HEK293 (cell line): ENCODE results near the gene PDGFD.
A peak's percentile ranks its signal among the peaks of the same experiment; 100 is the strongest.

Source experiments
- CTCF ChIA-PET: fragments of 350-600 bp; formaldehyde crosslinking; extraction: SDS; loops from one replicate; lab custom pipeline; 2021; ENCODE audit warnings: antibody characterized with exemption; lab: Yijun Ruan, JAX
- POLR2A ChIA-PET: fragments of 300-600 bp; formaldehyde crosslinking; extraction: SDS; loops from one replicate; lab custom pipeline; 2020; ENCODE audit warnings: antibody characterized with exemption, inconsistent platforms; lab: Yijun Ruan, JAX
- H3K27ac ChIP-seq: fragments of 200-500 bp; sonication (Bioruptor generic); 2 replicates; pipeline ENCODE4 v1.5.1; 2014; ENCODE audit warnings: low read depth, low read length, control low read depth, inconsistent platforms; ENCODE audit errors: extremely low read depth
- H3K36me3 ChIP-seq, 2 experiments: fragments of 200-500 bp in 1 of 2; sonication (Bioruptor generic) in 1 of 2; 1 replicate in 1 of 2; 2 replicates in 1 of 2; pipeline ENCODE4 v1.5.1; 2014 to 2017; ENCODE audit warnings: inconsistent platforms in 2 of 2, low read length in 2 of 2; ENCODE audit not compliant: control insufficient read depth in 2 of 2, insufficient read depth in 1 of 2
- H3K4me1 ChIP-seq: fragments of 200-500 bp; sonication (Bioruptor generic); 2 replicates; pipeline ENCODE4 v1.5.1; 2014; ENCODE audit warnings: mild to moderate bottlenecking, low read length, inconsistent platforms; ENCODE audit not compliant: control insufficient read depth, insufficient read depth
- H3K4me3 ChIP-seq: 2 replicates; pipeline ENCODE4 v1.5.1; 2011; ENCODE audit warnings: low read depth, mild to moderate bottlenecking, control low read depth, low read length, moderate library complexity
- H3K9me3 ChIP-seq: fragments of 200-500 bp; sonication (Bioruptor generic); 2 replicates; pipeline ENCODE4 v1.5.1; 2014; ENCODE audit warnings: low read depth, low read length, inconsistent platforms; ENCODE audit not compliant: control insufficient read depth, insufficient read depth
- EGR2 ChIP-seq: fragments of 450-650 bp; formaldehyde crosslinking; IDR thresholded peaks from 2 replicates; pipeline ENCODE4 v1.5.1; 2016; ENCODE audit warnings: low read depth, missing biosample characterization, missing genetic modification characterization
- MZF1 ChIP-seq: fragments of 450-650 bp; formaldehyde crosslinking; IDR thresholded peaks from 2 replicates; pipeline ENCODE4 v1.5.1; 2017; ENCODE audit warnings: missing biosample characterization, missing genetic modification characterization, borderline replicate concordance
- WT1 ChIP-seq: fragments of 450-650 bp; formaldehyde crosslinking; IDR thresholded peaks from 2 replicates; pipeline ENCODE4 v1.5.1; 2016; ENCODE audit warnings: missing biosample characterization, missing genetic modification characterization
- ZNF10 ChIP-seq: fragments of 450-650 bp; formaldehyde crosslinking; IDR thresholded peaks from 2 replicates; pipeline ENCODE4 v1.5.1; 2017; ENCODE audit warnings: missing biosample characterization, missing genetic modification characterization
- ZNF16 ChIP-seq: fragments of 450-650 bp; formaldehyde crosslinking; IDR thresholded peaks from 2 replicates; pipeline ENCODE4 v1.5.1; 2016; ENCODE audit warnings: low read depth, missing biosample characterization, missing genetic modification characterization
- ZNF169 ChIP-seq: fragments of 450-650 bp; formaldehyde crosslinking; IDR thresholded peaks from 2 replicates; pipeline ENCODE4 v1.5.1; 2016; ENCODE audit warnings: missing biosample characterization, missing genetic modification characterization
- ZNF214 ChIP-seq: fragments of 450-650 bp; formaldehyde crosslinking; IDR thresholded peaks from 2 replicates; pipeline ENCODE4 v1.5.1; 2017; ENCODE audit warnings: missing biosample characterization, mild to moderate bottlenecking, missing genetic modification characterization, borderline replicate concordance
- ZNF324 ChIP-seq: fragments of 450-650 bp; formaldehyde crosslinking; IDR thresholded peaks from 2 replicates; pipeline ENCODE4 v1.5.1; 2016; ENCODE audit warnings: missing biosample characterization, missing genetic modification characterization
- ZNF558 ChIP-seq: fragments of 450-650 bp; formaldehyde crosslinking; IDR thresholded peaks from 2 replicates; pipeline ENCODE4 v1.5.1; 2016; ENCODE audit warnings: missing biosample characterization, missing genetic modification characterization
- ZNF596 ChIP-seq: fragments of 450-650 bp; IDR thresholded peaks from 2 replicates; pipeline ENCODE4 v1.5.0; 2018; ENCODE audit warnings: missing biosample characterization, mild to moderate bottlenecking, missing genetic modification characterization, moderate library complexity
- ZNF830 ChIP-seq: fragments of 450-650 bp; IDR thresholded peaks from 2 replicates; pipeline ENCODE4 v1.5.0; 2018; ENCODE audit warnings: missing biosample characterization, missing genetic modification characterization, low read depth, mild to moderate bottlenecking, moderate library complexity
- ZSCAN16 ChIP-seq: fragments of 450-650 bp; formaldehyde crosslinking; IDR thresholded peaks from 2 replicates; pipeline ENCODE4 v1.5.1; 2016; ENCODE audit warnings: missing biosample characterization, missing genetic modification characterization
- TF ChIP-seq, protein P1 (sequence below): fragments of 450-650 bp; formaldehyde crosslinking; IDR thresholded peaks from 2 replicates; pipeline ENCODE4 v1.5.1; 2016; ENCODE audit warnings: missing biosample characterization, missing genetic modification characterization, low read depth
- TF ChIP-seq, protein P2 (sequence below): fragments of 450-650 bp; formaldehyde crosslinking; IDR thresholded peaks from 2 replicates; pipeline ENCODE4 v1.5.1; 2016; ENCODE audit warnings: missing biosample characterization, missing genetic modification characterization
- TF ChIP-seq, protein P3 (sequence below): fragments of 450-650 bp; formaldehyde crosslinking; IDR thresholded peaks from 2 replicates; pipeline ENCODE4 v1.5.1; 2017; ENCODE audit warnings: missing biosample characterization, missing genetic modification characterization
- TF ChIP-seq, protein P4 (sequence below): fragments of 450-650 bp; formaldehyde crosslinking; IDR thresholded peaks from 2 replicates; pipeline ENCODE4 v1.5.1; 2017; ENCODE audit warnings: missing biosample characterization, missing genetic modification characterization
- TF ChIP-seq, protein P5 (sequence below): fragments of 450-650 bp; formaldehyde crosslinking; IDR thresholded peaks from 2 replicates; pipeline ENCODE4 v1.5.1; 2016; ENCODE audit warnings: missing biosample characterization, missing genetic modification characterization
- TF ChIP-seq, protein P6 (sequence below): fragments of 450-650 bp; formaldehyde crosslinking; IDR thresholded peaks from 2 replicates; pipeline ENCODE4 v1.5.1; 2017; ENCODE audit warnings: missing biosample characterization, missing genetic modification characterization

The PDGFD gene

DNA sequence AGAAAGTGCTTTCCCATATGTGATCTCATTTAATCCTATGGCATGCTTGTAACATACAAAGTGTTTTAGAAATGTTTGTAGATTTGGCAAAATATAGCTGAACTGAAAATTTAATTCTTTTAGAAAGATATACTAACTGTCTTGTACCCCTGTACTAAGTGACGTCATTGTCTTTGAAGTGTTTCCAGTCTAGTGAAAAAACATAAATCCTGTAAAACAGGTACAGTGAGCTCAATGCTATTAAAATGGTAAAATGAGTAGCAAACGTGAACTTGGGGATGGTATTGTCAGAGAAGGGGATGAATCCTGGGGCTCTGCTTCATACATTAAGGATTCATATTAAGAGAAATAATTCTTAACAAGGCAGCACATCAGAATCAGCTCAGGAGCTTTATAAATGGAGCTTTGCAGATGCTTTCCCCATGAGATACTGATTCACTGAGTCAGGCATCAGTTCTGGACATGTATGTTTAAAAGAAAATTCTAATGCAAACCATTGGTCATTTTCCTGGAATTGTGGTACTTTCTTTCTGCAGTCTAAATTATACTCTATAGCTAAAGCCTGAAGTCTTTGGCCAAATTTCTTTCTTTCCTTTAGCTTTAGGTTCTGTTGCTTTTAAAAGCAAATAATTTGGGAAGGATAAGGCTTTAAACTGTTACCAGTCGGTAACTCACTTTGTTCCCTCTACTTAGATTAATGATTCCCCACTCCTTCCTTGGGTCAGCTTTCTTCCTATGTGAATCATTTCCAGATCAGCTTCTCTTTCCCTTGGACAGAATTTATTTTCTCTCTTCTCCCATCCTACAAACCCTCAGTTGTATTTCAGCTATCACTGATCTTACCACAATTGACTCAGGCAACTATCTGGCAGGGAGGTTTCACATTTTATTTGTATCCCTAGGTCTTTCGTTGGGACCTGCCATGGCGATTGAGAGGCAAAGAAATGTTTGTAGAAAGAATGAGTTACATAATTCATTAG, 185.0 kb downstream of the PDGFD start:
- POLR2A ChIA-PET: no interaction called here
- Histone ChIP-seq H3K4me1 (no peaks in the 10 kb centered on the region), H3K9me3 (no peaks in the 10 kb centered on the region), H3K4me3 (no peak overlapping the region), H3K27ac (no peak overlapping the region), H3K36me3 (no peaks in the 10 kb centered on the region)
- TF ChIP-seq, protein P1, sequence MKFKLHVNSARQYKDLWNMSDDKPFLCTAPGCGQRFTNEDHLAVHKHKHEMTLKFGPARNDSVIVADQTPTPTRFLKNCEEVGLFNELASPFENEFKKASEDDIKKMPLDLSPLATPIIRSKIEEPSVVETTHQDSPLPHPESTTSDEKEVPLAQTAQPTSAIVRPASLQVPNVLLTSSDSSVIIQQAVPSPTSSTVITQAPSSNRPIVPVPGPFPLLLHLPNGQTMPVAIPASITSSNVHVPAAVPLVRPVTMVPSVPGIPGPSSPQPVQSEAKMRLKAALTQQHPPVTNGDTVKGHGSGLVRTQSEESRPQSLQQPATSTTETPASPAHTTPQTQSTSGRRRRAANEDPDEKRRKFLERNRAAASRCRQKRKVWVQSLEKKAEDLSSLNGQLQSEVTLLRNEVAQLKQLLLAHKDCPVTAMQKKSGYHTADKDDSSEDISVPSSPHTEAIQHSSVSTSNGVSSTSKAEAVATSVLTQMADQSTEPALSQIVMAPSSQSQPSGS (tag by site-specific recombination): 0 out of 2 replicates have a peak, but pooled peaks have one; percentile 21
- TF ChIP-seq ZNF214 (tag by site-specific recombination): no peak
- TF ChIP-seq, protein P2, sequence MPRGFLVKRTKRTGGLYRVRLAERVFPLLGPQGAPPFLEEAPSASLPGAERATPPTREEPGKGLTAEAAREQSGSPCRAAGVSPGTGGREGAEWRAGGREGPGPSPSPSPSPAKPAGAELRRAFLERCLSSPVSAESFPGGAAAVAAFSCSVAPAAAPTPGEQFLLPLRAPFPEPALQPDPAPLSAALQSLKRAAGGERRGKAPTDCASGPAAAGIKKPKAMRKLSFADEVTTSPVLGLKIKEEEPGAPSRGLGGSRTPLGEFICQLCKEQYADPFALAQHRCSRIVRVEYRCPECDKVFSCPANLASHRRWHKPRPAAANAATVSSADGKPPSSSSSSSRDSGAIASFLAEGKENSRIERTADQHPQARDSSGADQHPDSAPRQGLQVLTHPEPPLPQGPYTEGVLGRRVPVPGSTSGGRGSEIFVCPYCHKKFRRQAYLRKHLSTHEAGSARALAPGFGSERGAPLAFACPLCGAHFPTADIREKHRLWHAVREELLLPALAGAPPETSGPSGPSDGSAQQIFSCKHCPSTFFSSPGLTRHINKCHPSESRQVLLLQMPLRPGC: no peak
- TF ChIP-seq, protein P3, sequence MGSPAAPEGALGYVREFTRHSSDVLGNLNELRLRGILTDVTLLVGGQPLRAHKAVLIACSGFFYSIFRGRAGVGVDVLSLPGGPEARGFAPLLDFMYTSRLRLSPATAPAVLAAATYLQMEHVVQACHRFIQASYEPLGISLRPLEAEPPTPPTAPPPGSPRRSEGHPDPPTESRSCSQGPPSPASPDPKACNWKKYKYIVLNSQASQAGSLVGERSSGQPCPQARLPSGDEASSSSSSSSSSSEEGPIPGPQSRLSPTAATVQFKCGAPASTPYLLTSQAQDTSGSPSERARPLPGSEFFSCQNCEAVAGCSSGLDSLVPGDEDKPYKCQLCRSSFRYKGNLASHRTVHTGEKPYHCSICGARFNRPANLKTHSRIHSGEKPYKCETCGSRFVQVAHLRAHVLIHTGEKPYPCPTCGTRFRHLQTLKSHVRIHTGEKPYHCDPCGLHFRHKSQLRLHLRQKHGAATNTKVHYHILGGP: no peak
- CTCF ChIA-PET: no interaction called here

DNA sequence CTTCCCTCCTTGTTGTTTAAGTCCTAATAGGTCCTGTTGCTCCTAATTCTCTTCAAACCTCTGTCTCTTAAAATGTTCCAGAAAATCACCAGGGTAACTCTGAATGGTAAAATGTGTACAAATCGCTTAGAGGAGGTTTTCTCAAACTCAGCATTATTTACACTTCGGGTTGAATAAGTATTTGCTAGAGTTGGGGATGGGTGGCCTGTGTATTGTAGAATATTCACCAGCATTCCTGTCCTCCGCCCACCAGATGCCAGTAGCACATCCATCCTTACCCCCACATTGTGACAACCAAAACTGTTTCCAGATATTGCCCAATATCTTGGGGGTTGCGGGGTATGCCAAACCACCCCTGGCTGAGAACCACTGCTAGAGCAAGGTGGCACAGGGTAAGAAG, 191.9 kb downstream of the PDGFD start:
- Histone ChIP-seq H3K4me1 (no peaks in the 10 kb centered on the region), H3K27ac (no peak overlapping the region), H3K4me3 (no peak overlapping the region)
- POLR2A ChIA-PET: no interaction called here
- CTCF ChIA-PET: interaction anchor here (0.6 to 1.0 kb wide), 2 partner anchors 19 to 590 kb away, joined by 3 read pairs; no protein-coding TSS in a partner anchor
- TF ChIP-seq WT1 (tag by site-specific recombination) (no peak), ZNF558 (no peak), MZF1 (tag by site-specific recombination) (no peak), ZNF10 (no peak)
- TF ChIP-seq, all 188 proteins: peak for 0
- Histone ChIP-seq H3K9me3 (no peaks in the 10 kb centered on the region), H3K36me3 (no peaks in the 10 kb centered on the region)

DNA sequence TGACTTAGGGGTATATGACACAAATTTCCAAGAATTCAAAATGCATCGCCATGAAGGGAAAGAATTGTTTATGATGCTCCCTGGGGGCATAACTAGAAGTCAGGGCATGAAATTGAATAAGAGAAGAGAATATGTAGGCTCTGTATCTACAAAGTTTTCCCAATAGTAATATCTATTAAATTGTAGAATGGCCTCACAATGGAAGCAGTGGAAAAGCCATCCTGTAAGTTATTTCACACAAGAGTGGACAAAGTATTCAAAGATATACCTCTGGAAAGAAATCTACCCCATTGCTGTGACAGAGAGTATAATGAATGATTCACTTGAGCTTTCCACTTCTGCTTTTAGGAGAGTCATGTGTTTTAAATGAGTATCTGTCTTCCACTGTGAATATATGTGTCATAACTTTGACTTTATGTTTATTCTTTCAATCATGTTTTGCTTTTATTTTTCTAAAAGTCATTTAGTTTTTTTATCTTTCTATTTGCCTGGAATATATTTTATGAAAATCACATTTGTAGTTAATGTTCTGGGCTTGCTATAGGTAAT, 193.2 kb downstream of the PDGFD start:
- Histone ChIP-seq H3K4me3 (no peak overlapping the region), H3K9me3 (no peaks in the 10 kb centered on the region), H3K36me3 (no peaks in the 10 kb centered on the region), H3K4me1 (no peaks in the 10 kb centered on the region), H3K27ac (no peak overlapping the region)
- ChIA-PET POLR2A (no interaction called here), CTCF (interaction anchor here (1.0 kb wide), 1 partner anchor 18 kb away, joined by 3 read pairs; no protein-coding TSS in a partner anchor)
- TF ChIP-seq, protein P4, sequence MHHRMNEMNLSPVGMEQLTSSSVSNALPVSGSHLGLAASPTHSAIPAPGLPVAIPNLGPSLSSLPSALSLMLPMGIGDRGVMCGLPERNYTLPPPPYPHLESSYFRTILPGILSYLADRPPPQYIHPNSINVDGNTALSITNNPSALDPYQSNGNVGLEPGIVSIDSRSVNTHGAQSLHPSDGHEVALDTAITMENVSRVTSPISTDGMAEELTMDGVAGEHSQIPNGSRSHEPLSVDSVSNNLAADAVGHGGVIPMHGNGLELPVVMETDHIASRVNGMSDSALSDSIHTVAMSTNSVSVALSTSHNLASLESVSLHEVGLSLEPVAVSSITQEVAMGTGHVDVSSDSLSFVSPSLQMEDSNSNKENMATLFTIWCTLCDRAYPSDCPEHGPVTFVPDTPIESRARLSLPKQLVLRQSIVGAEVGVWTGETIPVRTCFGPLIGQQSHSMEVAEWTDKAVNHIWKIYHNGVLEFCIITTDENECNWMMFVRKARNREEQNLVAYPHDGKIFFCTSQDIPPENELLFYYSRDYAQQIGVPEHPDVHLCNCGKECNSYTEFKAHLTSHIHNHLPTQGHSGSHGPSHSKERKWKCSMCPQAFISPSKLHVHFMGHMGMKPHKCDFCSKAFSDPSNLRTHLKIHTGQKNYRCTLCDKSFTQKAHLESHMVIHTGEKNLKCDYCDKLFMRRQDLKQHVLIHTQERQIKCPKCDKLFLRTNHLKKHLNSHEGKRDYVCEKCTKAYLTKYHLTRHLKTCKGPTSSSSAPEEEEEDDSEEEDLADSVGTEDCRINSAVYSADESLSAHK: no peak
- TF ChIP-seq, protein P5, sequence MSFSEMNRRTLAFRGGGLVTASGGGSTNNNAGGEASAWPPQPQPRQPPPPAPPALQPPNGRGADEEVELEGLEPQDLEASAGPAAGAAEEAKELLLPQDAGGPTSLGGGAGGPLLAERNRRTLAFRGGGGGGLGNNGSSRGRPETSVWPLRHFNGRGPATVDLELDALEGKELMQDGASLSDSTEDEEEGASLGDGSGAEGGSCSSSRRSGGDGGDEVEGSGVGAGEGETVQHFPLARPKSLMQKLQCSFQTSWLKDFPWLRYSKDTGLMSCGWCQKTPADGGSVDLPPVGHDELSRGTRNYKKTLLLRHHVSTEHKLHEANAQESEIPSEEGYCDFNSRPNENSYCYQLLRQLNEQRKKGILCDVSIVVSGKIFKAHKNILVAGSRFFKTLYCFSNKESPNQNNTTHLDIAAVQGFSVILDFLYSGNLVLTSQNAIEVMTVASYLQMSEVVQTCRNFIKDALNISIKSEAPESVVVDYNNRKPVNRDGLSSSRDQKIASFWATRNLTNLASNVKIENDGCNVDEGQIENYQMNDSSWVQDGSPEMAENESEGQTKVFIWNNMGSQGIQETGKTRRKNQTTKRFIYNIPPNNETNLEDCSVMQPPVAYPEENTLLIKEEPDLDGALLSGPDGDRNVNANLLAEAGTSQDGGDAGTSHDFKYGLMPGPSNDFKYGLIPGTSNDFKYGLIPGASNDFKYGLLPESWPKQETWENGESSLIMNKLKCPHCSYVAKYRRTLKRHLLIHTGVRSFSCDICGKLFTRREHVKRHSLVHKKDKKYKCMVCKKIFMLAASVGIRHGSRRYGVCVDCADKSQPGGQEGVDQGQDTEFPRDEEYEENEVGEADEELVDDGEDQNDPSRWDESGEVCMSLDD (tag by site-specific recombination): no peak
- TF ChIP-seq EGR2 (no peak), ZNF596 (no peak), ZNF830 (tag by site-specific recombination) (no peak), ZSCAN16 (tag by site-specific recombination) (no peak), ZNF324 (tag by site-specific recombination) (no peak), ZNF169 (tag by site-specific recombination) (no peak), ZNF16 (tag by site-specific recombination) (no peak)
- TF ChIP-seq, protein P6, sequence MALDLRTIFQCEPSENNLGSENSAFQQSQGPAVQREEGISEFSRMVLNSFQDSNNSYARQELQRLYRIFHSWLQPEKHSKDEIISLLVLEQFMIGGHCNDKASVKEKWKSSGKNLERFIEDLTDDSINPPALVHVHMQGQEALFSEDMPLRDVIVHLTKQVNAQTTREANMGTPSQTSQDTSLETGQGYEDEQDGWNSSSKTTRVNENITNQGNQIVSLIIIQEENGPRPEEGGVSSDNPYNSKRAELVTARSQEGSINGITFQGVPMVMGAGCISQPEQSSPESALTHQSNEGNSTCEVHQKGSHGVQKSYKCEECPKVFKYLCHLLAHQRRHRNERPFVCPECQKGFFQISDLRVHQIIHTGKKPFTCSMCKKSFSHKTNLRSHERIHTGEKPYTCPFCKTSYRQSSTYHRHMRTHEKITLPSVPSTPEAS (tag by site-specific recombination): no peak
